Dedifferentiated amniotic fluid mesenchymal stem cell (primary cell): Measurements from ENCODE around the gene SIGLEC12.
"Not testable (repeated sequence)": the region's sequence is repeated elsewhere in the genome, so short reads cannot be mapped to it uniquely, and the experiment has no call there.

Experiments
- DNase-seq: peaks from one replicate; pipeline ENCODE4 v3.0.0-alpha.2; 2016; ENCODE audit errors: extremely low spot score

SIGLEC12 gene

DNA sequence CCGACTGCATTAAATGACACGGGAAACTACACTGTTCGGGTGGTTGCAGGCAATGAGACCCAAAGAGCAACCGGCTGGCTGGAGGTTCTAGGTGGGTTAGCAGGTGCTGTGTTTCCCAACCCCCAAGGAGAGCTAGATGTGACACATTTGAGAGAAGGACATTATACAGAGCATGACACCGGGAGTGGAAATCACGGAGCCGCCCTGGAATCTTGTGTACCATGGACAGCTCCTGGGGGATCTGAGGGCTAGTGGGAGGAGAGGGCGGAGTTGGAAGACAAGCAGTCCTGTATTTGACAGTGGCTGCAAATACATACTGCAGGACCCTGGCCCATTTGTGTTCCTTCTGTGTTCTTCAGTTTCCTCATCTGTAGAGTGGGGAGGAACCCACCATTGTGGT lies 21.0 kb downstream of the SIGLEC12 start:
- DNase-seq = no peak

DNA sequence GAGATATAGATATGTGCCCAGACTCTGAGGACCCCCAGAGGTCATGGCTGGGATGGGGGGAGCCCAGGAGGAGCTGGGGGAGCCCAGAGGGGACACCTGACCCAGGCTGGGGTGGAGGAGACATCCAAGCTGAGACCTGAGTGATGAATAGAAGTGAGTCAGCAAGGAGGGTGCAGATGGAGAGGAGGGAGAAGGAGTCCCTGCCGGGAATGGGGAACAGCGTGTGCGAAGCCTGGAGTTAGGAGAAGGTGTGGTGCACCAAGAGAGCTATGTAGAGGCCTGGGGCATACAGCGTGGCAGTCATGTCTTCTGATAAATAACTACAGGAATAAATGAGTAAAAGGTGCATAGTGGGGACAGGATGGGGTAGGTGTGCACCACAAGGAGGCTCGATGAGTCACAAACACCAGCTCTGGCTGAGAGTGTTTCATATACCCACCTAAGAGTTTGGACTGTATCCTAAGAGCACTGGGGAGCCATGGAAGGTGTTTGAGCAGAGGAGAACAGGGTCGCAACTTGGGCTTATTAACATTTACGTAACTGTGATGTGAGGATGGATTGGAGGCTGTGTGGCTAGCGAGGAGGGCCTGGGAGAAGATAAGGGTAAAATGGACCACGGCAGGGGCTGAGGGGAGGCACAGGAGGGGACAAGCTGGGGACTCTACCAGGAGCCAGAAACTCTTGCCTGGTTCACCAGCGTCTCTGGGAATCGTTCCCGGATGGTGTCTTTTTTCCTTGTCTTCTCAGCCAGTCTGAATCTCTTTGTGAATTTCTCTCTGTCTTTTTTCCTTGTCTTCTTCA lies 21.9 kb downstream of the SIGLEC12 start:
- no peak for DNase-seq

DNA sequence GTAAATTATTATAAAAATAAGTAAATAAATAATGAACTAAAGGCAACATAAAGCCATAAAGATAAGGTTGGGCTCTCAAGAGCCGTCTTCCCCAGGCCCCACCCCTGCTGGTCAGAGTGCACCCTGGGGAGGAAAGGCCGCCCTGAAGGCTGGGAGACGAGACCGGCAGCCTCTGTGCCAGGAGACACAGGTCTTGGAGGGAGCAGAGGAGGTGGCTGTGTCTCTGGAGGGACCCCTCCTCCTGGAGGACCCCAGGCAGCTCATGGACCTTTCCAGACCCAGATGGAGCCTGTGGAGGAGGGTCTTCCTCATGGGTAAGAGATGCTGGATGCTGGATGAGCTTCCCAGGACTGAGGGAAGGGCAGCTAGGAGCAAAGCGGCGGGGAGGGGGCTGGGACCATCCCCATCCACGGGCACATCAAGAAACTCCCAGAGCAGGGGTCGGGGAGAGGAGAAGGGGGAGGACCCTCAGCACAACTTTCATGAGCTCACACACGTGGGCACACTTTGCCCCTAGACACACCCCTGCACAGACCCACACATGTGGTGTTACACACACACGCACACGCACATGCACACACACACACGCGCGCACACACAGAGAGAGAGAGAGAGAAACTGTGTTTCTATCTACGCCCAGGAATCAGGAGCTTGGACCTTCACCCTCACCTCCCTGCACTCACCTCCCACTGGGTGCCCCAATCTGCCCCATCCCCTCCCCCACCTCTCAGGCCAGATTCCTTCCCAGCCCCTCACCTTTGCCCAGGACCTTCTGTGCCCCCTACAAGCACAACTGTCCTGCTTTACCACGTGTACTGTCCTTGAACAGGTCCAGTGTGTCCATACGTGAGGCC lies 23.0 kb downstream of the SIGLEC12 start, which contains the start of gene CEACAM18:
Gene CEACAM18 (plus strand): TSS at position 159 of the 854 bp plus-strand sequence.
- no peak for DNase-seq

DNA sequence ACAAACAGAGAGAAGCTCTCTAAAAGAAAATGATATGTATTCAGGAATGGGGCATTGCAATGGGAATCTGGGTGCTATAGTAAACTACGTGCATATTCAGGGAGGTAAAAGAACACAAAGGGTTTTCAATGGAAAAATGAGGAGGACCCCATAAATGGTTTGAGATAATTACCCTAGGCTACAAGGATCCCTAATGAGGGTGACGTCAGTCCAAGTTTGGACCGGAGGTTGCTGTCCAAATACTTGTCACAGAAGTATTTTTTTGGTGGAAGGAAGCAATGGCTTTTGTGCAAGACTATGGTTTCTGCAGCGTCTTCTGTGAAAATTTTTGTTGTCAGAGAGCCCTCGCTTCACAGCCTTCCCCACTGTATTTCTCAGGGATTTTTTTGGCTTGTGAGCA lies 24.3 kb downstream of the SIGLEC12 start:
- no peak for DNase-seq

DNA sequence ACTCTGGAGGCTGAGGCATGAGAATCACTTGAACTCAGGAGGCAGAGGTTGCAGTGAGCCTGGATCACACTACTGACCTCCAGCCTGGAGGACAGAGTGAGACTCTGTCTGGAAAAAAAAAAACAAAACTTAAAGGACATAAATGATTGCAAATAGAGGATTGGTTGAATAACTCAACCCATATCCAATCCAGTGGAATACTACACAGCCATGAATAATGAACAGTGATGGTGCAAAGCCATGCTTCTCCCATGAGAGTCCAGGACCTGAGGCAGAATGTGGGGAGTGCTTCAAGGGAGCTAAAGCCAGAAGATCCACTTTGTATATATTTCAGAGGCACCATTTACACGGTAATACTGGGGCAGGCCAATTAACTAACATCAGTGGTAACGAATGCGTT lies 25.4 kb downstream of the SIGLEC12 start:
- DNase-seq = no peak

DNA sequence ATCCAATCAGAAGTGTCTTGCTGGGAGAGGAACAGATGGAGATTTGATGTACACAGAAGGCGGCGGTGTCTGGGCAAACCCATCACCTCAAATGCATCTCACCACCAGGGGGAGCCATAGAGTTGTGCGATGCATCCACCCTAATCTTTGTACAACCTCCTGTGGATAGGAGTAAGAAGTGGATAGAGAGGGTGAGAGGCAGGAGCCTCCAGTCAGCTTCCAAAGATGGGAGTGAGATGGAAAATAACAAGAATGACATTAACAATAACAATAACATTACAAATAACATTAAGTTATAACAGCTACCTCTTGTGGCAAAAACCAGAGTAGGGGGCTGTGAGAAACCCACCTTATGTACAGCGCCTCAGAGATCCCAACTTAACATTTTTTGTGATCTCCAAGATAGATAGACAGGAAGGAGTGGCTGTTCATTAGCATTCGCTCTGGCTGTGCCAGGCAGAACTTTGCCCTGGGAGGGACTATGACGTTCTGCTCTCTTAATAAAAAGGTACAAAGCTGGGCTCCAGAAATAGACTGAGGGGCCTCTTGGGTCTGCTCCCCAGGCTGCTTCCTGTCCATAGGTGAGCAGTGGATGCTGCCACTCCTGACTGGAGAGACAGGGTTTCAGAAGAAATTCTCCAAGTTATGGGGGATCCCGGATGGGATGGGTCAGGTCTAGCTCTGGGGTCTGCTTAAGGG lies 28.4 kb downstream of the SIGLEC12 start:
- DNase-seq = peak; percentile 47

DNA sequence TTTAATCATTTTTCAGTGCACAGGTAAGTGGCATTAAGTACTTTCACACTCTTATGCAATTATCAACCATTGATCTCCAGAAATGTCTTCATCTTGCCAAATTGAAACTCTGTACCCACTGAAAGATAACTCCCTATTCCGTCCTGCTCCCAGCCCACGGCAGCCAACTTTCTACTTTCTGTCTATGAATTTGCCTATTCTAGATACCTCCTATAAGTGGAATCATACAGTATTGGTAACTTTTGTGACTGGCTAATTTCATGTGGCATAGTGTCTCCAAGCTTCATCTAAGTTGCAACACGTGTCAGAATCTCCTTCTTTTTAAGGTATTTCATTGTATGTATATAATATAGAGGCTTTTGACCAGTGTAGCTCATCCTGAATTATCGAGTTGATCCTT lies 29.0 kb downstream of the SIGLEC12 start:
- no peak for DNase-seq

DNA sequence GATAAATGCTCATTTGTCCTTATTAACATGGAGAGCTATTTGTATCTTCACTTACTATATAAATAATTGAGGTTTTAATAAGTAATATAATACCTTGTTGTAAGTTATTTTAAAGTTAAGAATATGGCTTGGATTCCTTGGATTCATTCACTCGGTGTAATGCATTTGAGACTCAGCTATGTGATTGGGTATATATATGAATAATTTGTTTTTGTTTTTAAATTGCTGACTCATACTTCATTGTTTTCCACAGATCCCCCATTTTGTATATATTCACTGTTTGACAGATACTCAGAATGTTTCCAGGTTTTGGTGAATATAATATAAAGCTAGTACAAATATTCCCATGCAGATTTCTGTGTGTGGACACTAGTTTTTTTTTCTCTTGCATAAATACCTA lies 30.1 kb downstream of the SIGLEC12 start:
- no peak for DNase-seq

DNA sequence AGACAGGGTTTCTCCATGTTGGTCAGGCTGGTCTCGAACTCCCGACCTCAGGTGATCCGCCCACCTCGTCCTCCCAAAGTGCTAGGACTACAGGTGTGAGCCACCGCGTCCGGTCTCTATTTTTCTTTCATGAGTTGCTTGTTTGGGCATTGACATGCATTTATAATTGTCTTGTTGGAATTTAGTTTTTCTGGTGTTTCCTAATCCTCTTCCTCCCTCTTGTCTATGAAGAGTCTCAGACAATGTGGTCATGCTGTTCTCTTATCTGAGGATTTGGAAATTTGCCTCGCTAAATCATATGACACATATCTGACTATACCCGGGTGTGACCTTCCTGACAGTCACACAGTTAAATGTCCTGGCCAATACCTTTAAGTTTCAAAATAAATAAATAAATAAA lies 30.6 kb downstream of the SIGLEC12 start:
- DNase-seq = no peak

DNA sequence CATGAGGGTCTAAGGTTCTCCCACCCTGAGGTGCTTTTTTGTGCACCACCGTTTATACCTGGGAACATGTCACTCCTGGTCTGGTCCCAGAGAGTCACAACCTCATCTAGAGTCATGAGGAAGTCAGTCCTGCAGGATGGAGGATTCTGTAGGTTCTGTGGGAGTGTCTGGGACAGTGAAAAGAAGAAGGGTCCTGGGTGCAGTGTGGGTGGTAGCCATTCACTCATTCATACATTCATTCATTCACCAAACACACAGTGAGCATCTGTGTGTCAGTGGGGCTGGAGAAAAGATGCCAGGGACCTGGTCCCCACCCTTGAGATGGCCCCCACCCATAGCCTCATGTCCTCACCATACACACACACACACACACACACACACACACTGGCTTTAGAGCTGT lies 32.0 kb downstream of the SIGLEC12 start:
- DNase-seq = no peak

DNA sequence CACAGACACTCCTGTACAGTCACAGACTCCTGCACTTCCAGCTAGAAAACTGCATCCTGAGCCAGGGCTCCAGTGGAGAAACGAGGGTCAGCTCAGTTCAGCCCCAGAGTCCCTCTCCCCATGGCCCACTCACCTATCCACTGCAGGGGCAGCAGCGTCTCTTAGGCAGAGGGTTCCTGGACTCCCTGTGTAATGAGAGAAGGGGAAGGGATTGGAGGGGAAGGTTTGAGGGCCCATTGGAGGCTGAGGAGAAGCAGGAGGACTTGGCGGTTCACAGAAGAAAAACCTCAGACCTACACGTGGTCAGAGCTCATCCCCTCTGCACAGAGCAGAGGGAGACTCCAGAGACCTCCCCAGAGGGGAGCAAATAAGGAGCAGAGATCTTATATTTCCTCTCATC lies 32.4 kb downstream of the SIGLEC12 start:
- no peak for DNase-seq

DNA sequence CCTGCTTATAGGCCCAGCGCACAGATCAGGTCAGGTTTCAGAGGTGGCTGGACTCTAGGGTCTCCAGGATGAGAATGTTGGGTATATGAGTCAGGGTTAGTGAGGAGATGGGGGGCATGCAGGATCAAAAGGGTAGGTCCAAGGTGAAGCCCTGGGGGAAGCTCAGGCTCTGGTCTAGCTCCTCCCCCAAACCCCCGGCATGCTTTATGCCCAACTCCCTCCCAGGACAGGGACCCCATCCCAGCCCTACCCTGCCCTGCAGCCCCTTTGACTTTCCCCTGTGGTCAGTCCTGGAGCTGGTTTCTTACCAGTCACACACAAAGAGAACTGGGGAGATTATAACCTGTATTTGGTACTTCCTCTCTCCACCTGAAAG lies 33.1 kb downstream of the SIGLEC12 start:
- no peak for DNase-seq

DNA sequence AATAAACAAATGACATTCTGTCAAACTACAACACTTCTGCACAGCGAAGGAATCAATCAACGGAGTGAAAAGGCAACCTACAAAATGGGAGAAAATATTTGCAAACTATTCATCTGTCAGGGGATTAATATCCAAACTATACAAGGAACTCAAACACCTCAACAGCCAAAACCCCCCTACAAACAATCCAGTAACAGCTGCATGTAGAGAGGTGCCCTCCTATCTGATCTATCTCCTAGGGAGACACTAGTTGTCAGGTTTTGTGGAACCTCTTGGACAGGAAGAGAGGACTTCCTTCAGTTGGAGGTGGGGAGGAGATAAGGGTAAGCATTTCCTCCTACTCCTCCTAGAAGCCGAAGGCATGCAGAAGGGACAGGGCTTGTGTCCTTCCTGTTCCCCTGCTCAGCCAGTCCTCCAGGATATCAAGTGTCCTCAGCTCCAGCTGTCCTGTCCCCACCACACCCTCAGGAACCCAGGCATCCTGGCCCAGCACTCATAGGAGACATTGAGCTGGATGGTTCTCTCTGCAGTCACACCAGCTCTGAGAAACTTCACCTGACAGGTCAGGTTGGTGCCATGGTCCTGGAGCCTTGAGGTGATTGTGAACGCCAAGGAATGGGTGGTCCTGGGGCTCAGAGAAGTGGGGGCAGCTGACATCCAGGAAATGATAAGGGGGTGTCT lies 33.6 kb downstream of the SIGLEC12 start:
- DNase-seq = no peak

DNA sequence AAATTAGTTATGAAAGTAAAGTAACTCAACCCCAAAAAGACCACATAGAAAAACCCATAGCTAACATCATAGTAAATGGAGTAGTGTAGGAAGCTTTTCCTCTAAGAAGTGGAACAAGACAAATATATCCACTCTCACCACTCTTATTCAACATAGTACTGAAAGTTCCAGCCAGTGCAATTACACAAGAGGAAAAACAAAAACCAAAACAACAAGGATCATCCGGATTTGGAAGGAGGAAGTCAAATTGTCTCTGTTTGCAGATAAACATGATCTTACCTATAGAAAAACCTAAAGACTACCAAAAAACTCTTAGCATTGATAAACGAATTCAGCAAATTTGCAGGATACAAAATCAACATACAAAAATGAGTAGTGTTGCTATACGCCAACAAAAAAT lies 34.9 kb downstream of the SIGLEC12 start:
- DNase-seq = no peak

DNA sequence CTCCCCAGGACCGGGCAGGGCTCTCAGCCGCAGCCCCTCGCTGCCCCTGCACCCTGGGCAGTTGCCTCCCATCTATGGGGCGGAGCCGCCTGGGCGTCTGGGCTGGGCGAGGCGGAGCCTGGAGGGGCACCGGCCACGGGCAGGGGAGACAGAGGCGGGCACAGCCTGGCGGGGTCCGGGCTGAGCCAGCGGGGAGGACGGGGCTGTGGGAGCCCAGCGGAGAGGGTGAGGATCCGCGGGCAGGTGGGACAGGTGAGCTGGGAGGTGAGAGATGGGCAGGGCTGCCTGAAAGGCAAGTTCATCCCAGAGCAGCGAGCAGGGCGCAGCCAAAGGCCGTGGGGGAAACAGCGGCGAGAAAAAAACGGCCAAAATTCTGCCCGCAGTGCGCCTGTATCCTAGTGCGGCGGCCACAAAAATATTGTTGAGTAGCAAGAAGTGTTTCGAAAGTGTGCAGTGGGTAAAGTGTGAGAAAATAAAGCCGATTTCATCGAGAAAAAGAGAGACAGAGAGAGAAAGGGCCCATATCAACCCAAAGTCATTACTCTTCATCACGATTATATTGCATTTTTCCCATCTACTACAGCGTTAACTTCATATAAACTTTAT lies 37.5 kb downstream of the SIGLEC12 start:
- DNase-seq = not testable (repeated sequence)

DNA sequence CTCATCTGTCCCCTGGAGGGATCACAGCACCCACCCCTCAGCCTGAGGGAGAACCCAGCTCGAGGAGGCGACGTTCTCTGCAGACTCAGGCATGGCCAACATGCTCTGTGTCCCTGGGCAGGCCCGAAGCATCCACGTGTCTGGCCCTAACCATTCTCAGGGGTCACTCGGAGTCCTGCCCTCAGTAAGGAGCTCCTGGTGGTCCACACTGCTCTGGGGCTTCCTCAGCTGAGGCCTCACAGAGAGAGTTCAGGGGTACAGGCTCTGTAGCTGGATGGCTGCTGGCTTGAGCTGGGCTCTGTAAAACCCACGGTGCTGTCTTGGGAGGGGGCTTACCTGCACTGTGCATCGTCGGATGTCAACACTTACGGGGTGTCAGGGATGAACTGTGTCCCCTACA lies 38.9 kb downstream of the SIGLEC12 start:
- DNase-seq = no peak

DNA sequence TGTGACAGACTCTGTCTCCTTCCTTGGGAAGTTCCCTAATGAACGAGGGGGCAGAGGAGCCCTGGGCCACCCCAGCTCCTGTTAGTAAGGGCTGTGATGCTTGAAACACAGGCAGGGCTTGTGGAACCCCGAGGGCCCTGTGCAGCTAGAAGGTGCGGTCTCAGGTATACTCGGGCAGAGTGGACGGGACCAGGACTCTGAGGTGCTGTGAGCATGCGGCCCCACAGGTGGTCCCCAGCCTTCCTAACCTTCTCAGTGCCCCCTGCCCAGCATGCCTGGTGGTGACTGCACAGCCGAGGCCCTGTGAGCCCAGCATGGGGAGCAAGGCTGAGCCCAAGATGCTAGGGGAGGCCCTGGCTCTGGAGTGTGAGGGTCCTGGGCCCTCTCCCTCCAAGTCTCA lies 39.3 kb downstream of the SIGLEC12 start:
- DNase-seq = no peak

DNA sequence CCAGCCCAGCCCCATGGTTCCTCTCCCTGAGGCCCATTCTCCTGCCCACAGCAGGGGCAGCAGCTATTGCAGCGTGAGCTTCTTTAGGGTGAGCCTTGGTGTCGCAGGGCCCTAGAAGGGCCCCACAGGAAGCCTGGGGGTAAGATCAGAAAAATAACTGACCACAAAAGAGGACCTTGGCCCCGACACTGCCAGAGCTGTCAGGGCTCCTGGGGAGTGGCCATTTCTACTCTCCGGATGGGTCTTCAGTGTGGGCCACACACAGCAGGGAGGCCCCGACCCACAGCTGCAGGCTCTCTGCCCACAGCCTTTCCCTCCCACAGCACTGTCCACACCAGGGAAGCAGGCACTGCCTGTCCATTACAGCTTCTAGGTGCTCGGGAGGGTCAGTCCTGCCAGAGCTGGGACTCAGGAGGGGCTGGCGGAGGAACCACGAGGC lies 39.9 kb downstream of the SIGLEC12 start:
- DNase-seq = no peak

DNA sequence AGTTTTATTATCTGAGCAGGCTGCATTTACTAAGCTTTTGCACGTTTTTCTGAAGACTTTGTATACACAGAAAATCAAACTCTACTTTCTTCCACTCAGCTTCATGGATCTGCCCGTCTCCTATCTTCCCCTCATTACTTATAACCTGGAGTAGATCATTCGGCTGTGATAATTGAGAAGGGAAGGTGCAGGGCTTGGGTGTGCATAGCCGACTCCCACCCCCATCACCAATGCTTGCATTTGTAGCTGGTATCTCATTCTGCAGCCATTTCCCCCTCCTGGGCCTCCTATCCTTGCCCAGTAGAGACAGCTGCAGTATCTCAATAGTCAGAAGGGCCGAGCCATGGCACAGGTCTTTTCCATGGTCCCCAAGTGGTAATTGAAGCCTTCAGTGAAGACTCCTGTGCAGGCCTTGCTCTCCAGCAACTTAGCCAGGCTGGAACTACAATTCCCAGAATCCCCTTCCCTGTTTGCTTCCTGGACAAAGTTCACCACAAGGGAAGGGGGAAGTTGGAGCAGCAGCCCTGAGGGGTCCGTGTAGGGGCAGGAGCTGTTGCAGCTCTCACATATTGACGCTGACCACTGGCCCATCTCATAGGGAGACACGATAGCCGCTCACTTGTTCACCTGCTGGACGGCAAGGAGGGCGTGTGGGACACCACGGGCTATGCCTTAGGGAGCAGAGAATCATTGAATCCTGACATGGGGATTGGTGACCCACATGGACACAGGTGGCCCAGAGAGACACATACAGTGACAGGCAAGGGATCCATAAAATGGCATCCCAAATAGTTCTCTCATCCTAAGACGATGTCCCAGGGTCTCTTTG lies 41.2 kb downstream of the SIGLEC12 start:
- DNase-seq = no peak

DNA sequence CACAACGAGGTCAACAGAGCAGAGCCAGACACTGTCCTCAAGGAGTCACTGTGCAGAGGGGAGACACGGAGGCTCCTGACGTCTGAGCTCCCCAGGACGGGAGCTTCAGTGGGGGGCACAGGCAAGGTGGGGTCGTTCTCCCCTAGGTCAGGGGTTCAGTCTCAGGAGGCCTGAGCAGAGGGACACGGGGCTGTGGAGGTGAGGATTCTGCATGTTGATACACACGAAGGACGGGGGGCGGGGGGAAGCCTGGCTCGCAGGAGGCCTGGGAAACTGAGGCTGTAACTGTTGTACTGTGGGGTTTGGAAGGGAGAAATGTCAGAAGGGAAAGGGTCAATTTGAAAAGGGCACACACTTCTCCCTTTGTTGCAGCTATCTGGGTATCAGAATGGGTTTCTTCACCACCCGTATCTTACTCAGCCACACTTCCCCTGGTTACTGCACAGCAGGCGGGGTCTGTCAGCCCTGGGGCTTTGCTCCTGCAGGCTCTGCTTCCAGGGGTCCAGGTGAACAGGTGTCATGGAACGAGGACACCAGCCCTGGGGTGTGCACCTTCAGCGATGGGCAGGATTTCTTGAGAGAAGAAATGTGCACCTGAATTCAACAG lies 42.6 kb downstream of the SIGLEC12 start:
- DNase-seq = no peak
